GM12872 (cell line): Measurements from ENCODE around the gene FBXO48.

Source experiments
- CTCF ChIP-seq: IDR thresholded peaks from 3 replicates; pipeline ENCODE4 v1.5.1; 2011; ENCODE audit warnings: low read depth, mild to moderate bottlenecking, low read length, moderate library complexity; ENCODE audit not compliant: insufficient read depth

Gene FBXO48

GRCh38 chr2:68471385-68471784 lies 4.3 kb upstream of the FBXO48 start:
- no peak for TF ChIP-seq CTCF

DNA sequence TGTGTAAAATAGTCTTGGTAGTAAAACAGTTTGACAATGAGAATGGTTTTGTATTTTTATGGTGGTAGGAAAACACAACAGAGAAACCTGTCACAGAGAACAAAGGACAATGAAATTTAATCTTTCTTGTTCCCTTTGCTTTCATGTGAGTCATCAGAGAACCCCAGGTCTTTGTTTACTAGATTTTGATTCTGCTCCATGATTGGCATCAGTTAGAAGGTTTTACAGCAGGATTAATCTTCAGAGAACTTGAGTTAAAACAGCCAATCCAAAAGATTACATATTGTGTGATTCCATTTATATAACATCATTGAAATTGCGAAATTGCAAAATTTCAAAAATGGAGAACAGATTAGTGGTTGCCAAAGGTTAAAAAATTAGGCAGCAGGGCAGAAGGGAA lies 2.8 kb upstream of the FBXO48 start:
- no peak for TF ChIP-seq CTCF

DNA sequence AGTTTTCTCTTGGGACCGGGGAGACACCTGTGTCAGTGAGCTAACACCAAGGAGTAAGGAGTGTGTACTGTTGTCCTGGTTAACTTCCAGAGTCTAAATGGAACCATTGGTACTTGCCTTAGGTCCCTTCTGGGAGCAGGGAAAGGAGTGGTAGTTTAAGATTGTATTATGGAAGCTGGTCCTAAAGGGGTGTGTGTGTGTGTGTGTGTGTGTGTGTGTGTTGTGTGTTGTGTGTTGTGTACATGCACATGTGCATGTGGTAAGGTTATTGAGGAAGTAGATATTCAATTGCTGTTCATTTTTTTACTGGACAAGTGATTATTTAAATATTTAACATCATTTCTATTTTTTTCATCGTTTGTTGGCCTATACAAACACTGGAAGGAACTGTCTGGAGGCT lies 1.7 kb upstream of the FBXO48 start:
- TF ChIP-seq CTCF = no peak

DNA sequence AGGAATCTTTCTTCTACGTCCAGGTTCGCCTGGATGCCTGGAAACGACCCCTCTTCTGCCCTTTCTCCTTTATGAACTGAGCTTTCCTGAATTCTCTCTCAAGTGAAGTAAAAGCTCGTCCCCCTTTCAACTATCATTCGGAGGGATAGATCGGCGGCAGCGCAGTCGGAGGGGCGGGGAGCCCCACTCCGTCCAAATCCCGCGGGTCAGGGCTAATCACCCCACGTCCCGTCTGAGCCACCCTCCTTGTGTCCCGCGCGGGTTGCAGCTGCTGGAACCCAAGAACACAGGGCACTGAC lies 367 bp downstream of the FBXO48 start:
- TF ChIP-seq CTCF = no peak

DNA sequence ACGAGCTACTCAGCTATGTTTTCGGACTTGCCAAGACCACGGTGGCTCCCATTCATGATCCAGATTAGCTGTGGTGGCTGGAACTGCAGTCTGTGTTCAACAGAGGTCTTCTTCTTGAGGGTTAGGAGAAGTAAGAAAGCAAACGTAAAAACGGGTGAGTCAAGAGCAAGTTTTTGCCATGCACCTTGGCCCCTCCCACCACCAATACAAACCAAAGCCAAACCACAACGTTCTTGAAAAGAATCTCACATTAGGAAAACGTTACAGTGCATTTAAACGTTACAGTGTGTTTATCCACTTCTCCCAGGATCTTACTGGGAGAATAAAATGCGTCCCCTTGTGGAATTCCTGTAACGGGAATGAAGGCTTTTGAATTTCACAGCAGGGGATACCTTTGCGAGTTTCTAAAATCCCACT lies 725 bp downstream of the FBXO48 start:
- TF ChIP-seq CTCF = no peak

DNA sequence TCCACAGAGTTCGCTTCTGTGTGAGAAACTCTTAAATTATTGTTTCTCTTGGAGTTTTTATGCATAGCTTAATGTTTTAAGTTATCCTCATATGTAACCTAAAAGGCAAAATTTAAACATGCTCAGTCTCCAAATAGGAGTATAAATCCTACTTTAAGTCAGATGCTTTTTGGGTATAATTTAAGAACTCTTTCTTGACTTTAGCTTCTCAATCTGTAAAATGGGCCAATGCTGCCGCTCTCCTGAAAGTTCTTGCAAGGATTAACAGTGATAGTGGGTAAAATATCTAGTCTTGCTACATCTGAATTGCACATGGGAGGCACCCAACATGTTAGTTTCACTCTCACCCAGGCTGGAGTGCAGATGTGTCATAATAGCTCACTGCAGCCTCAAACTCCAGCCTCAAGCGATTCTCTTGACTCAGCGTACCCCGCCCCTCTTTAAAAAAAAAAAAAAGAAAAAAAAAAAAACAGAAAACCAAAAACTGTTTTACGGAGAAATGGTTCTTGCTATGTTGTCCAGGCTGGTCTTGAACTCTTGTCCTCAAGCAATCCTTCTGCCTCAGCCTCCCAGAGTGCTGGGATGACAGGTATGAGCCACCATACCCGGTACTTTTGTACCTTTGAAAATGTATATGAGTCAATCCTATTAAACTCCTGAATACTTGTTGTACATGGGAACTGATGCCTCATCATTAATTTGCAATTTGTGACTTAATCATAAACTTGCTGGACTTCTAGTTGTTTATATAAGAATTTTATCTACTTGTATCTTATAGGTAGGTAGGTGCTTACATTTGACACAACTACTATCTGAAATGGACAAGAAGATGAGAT lies 1.8 kb downstream of the FBXO48 start:
- no peak for TF ChIP-seq CTCF

DNA sequence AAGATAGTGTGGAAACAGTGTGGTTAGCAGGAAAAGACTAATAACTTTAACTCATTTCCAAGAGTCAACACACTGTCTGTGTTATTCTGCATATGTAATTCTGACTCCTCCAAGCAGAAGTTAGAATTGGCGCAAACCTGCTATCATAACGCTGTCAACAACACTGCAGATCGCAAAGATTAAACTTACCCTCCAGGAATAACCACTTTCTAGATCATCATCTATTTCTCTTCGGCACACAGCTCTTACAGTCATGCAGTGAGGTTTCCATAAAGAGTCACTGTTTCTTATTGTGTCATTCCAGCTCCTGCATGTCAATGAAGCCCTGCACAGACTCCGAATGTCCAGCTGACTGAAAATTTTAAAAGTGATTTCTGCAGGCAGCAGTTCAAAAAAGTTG lies 2.4 kb downstream of the FBXO48 start:
- TF ChIP-seq CTCF = no peak
